ENCODE measurements around the gene B3GALT4.

GRCh38 chr6:33250731-33251130, 26.2 kb upstream of the B3GALT4 start:
- TF ChIP-seq CTCF (IDR thresholded peaks at IDR 0.05) = no peak
- TF ChIP-seq EP300 (IDR thresholded peaks at IDR 0.05) = no peak
- TF ChIP-seq POLR2AphosphoS5 (IDR thresholded peaks at IDR 0.05) = no peak
